ENCODE measurements around the gene SPRED2.

- TF ChIP-seq BACH2 (CRISPR knock-in tag; IDR thresholded peaks at IDR 0.05; ENCODE audit: borderline replicate concordance) (no peak), ISL1 (CRISPR knock-in tag; IDR thresholded peaks at IDR 0.05) (no peak), GLIS3 (CRISPR knock-in tag; IDR thresholded peaks at IDR 0.05) (no peak), ZFP3 (CRISPR knock-in tag; IDR thresholded peaks at IDR 0.05) (no peak), TCF4 (CRISPR knock-in tag; IDR thresholded peaks at IDR 0.05; ENCODE audit: borderline replicate concordance) (no peak), SNAI2 (CRISPR knock-in tag; IDR thresholded peaks at IDR 0.05) (no peak), PATZ1 (CRISPR knock-in tag; IDR thresholded peaks at IDR 0.05; ENCODE audit: borderline replicate concordance) (no peak), CREB5 (CRISPR knock-in tag; IDR thresholded peaks at IDR 0.05; ENCODE audit: low read depth) (no peak), POU6F1 (CRISPR knock-in tag; IDR thresholded peaks at IDR 0.05; ENCODE audit: borderline replicate concordance, low read depth) (no peak), ZNF70 (CRISPR knock-in tag; IDR thresholded peaks at IDR 0.05) (no peak), CSDC2 (CRISPR knock-in tag; IDR thresholded peaks at IDR 0.05) (no peak)
Measured at GRCh38 chr2:65421432-65421748, 11.0 kb downstream of the SPRED2 start.

Data from SK-N-SH treated with all-trans-retinoic acid at 6 μM for 48 hours (cell line).